A549 (cell line): ENCODE data around the gene CDC20.

Experiments
- EP300 ChIP-seq, 2 experiments: fragments of >200 bp; sonication (Bioruptor Twin); formaldehyde crosslinking; IDR thresholded peaks; 2 replicates in 1 of 2; 3 replicates in 1 of 2; pipeline ENCODE4 v1.6.1; 2016 to 2017
- ESRRA ChIP-seq: fragments of 150-350 bp; IDR thresholded peaks from 2 replicates; pipeline ENCODE4 v1.6.1; 2014; ENCODE audit warnings: mild to moderate bottlenecking, low read length, borderline replicate concordance
- HDAC2 ChIP-seq: fragments of 200-600 bp; sonication (generic); IDR thresholded peaks from 2 replicates; pipeline ENCODE4 v1.6.1; 2016
- JUNB ChIP-seq: fragments of >200 bp; sonication (Bioruptor Twin); formaldehyde crosslinking; IDR thresholded peaks from 2 replicates; pipeline ENCODE4 v1.6.1; 2016
- KDM1A ChIP-seq: fragments of 200-600 bp; sonication (generic); IDR thresholded peaks from 2 replicates; pipeline ENCODE4 v1.6.1; 2016; ENCODE audit warnings: low read depth, mild to moderate bottlenecking
- PBX3 ChIP-seq: IDR thresholded peaks from 2 replicates; pipeline ENCODE4 v1.6.1; 2012
- POLR2A ChIP-seq: IDR thresholded peaks from 2 replicates; pipeline ENCODE4 v1.6.1; 2012; ENCODE audit warnings: mild to moderate bottlenecking, low read length
- REST ChIP-seq: fragments of 200-600 bp; sonication (generic); IDR thresholded peaks from 2 replicates; pipeline ENCODE4 v1.6.1; 2016; ENCODE audit warnings: antibody characterized with exemption, mild to moderate bottlenecking, moderate library complexity
- TF ChIP-seq, protein P1 (sequence below): fragments of >200 bp; sonication (Bioruptor Twin); formaldehyde crosslinking; IDR thresholded peaks from 3 replicates; pipeline ENCODE4 v1.5.1; 2016

DNA sequence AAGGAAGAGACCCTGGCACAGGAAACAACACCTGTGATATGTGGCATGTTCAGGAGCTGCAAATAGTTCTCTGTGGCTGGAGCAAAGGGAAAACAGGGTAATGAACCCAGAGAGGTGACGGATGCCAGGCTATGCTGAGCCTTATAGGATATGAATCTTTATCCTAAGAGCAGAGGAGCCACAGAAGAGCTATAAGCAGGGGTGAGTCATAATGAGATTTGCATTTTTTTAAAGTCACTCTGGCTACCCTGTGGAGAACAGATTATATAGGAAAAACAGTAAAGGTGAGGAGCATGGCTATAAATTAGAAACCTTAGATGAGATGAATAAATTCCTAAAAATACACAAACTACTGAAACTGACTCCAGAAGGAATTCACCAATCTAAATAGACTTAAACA is 34.0 kb upstream of the CDC20 start:
- TF ChIP-seq, protein P1, sequence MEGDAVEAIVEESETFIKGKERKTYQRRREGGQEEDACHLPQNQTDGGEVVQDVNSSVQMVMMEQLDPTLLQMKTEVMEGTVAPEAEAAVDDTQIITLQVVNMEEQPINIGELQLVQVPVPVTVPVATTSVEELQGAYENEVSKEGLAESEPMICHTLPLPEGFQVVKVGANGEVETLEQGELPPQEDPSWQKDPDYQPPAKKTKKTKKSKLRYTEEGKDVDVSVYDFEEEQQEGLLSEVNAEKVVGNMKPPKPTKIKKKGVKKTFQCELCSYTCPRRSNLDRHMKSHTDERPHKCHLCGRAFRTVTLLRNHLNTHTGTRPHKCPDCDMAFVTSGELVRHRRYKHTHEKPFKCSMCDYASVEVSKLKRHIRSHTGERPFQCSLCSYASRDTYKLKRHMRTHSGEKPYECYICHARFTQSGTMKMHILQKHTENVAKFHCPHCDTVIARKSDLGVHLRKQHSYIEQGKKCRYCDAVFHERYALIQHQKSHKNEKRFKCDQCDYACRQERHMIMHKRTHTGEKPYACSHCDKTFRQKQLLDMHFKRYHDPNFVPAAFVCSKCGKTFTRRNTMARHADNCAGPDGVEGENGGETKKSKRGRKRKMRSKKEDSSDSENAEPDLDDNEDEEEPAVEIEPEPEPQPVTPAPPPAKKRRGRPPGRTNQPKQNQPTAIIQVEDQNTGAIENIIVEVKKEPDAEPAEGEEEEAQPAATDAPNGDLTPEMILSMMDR, result no peak
- TF ChIP-seq KDM1A, result no peak
- TF ChIP-seq REST, result no peak
- TF ChIP-seq POLR2A, result no peak
- TF ChIP-seq ESRRA, result no peak
- no peak for TF ChIP-seq JUNB
- TF ChIP-seq HDAC2, result no peak
- no peak for TF ChIP-seq EP300 (IDR thresholded peaks at IDR 0.05)
- TF ChIP-seq PBX3, result no peak
